HG03159 (cell line): ENCODE results near the gene CA10.

Experiments
- ATAC-seq: cut with Tn5 transposase; IDR thresholded peaks from one replicate; pipeline ENCODE4 v1.9.1; 2021; ENCODE audit warnings: mild to moderate bottlenecking, moderate library complexity; ENCODE audit not compliant: unreplicated experiment

Gene CA10

GRCh38 chr17:51890710-51891109 is 267.8 kb downstream of the CA10 start:
- no peak for ATAC-seq

GRCh38 chr17:51888816-51889215 is 269.7 kb downstream of the CA10 start:
- no peak for ATAC-seq

DNA sequence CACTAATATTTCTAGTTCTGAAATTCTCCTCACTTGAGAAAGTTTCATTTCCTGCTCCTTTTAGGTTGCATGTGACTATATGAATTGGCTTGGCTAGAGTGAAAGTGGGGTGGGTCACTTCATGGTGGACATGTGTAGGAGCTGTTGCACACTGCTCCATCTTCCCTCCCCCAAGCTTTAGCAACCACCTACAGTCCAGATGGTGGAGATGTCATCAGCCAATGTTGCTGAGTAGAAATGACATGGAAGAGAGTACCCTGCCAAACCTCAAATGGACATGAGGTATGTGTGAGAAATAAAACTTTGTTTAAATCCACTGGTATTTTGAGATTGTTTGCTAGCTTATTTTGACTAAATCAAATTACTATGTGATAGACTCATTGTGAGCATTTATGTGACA is 281.5 kb downstream of the CA10 start:
- ATAC-seq: no peak

- ATAC-seq: no peak
Measured at GRCh38 chr17:51873302-51873701, 285.2 kb downstream of the CA10 start.

- ATAC-seq: no peak
Measured at GRCh38 chr17:51869387-51869786, 289.1 kb downstream of the CA10 start.

- ATAC-seq: no peak
Measured at GRCh38 chr17:51860954-51861561, 297.5 kb downstream of the CA10 start.

GRCh38 chr17:51857052-51857597 is 301.4 kb downstream of the CA10 start:
- ATAC-seq: no peak

DNA sequence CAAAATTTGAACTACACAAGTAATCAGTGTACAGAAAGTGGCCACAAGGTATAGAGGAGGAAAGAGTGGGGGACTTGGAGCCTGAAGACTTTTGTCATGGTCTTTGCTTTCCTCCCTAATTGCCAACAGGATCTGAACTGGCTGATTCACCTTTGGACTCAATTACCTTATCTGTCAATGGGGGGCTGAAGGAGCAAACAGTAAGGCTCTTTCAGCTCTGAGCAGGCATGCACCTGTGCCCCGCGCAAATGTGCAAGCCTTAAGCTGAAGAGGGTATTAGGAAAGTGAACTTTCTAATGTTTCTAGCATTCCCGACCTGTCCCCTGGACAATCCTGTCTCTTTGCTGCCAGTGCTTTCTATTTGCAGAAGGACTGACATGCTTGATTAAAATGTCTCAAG is 302.7 kb downstream of the CA10 start:
- no peak for ATAC-seq

GRCh38 chr17:51853857-51854256 is 304.7 kb downstream of the CA10 start:
- ATAC-seq: no peak

DNA sequence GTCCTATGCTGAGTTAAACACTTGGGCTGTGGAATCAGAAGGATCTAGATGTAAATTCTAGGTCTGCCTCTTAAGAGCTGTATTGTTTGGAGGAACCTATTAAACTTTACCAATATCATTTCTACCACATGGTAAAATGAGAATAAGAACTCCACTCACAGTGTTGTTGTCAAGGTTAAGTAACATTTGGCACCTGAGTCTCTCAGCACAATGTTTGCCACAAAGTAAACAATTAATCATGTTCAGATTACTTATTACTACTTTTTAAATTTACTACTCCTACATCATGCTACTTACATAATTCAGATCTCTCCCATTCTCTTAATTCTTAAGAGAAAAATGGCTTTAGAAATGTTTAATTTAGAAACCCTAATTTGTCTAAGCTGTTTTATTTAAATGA is 305.9 kb downstream of the CA10 start:
- no peak for ATAC-seq

DNA sequence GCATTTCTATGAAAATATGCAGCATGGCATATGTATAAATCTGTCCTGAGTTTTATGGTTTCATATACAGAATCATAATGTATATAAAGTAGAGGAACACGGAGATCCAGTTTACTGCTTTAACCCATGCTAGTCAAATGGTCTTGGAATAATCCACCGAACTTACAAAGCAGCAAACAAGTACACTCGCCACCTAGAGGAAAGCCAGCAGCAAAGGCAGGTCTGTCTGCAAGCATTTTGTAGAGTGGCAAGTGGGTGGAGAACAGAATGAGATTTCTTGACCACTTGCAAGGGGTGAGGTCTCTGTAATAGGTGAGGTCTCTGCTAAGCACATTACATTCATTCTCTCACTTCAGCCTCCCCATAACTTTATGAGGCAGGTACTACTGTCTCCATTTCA is 308.3 kb downstream of the CA10 start:
- ATAC-seq: no peak

- ATAC-seq: no peak
Measured at GRCh38 chr17:51848451-51848850, 310.1 kb downstream of the CA10 start.

DNA sequence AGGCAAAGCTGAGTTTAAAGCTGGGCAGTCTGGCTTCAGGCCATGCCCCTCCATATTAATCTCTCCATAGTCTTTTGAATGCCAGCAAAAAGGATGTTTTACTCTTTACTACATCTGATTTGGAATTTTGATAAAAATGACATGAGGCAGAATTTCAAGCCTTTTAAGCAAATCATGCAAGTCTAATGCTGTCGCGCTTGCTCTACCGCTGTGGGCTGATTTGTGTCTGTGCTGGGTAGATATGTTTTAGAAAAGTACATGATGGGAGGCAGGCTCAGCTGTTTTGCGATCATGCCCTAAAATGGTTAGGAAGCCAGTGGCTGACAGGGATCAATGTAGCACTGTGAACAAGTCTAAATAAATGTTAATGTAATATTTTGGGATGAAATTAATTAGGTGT is 311.9 kb downstream of the CA10 start:
- ATAC-seq: no peak

DNA sequence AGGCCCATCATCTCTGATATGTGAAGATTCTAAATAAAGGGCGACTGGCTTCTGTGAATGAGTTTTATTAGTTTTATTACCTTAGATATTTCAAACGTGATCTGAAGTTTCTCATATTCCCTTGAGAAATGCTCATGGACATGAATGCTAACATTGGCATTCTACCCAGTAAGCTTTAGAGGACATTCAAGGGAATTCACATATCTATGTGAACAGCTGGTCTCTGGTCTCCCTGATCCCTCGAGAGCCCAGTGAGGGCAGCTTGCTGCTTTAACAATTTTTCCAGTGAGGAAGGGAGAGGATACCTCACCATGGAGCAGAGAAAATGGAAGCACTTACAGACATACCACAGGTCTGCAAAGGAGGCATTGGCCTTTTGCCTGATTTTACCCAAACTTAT is 312.7 kb downstream of the CA10 start:
- no peak for ATAC-seq

GRCh38 chr17:51842763-51843162 is 315.8 kb downstream of the CA10 start:
- no peak for ATAC-seq

DNA sequence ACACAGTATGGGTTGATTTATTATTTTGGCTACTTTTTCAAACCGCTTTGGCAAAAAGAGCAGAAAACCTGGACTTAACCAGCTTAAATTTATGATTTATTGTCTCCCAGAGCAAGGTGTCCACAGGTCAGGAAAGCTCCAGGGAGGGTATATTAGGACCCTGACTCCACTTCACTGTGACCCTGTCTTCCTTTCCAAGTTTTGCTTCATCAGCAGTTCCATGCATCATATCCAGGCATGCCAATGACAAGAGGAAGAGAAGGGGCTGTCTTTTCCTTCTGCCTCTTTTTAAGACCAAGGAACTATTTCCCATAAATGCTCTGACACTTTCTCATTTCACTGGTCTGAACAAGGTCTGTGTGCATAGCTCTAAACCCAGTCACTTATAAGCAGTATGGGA is 316.8 kb downstream of the CA10 start:
- ATAC-seq: no peak

DNA sequence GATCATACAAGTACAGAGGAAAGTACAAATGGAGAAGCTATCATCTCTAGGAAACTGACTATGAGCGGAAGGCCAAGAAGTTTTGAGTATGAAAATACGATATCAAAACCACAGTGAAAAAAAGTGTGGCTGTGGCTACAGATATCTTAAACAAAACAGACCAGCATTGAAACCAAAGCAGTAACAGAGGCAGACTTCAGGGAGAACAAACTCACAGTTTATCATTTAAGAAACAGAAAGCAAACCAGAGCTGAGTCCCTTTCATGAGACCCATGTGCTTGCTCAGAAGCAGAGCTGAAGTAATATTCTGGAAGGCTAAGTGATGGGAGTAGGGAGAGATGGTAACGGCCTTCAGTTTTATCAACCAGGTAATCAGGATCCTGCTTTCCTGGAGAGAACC is 317.8 kb downstream of the CA10 start:
- no peak for ATAC-seq

DNA sequence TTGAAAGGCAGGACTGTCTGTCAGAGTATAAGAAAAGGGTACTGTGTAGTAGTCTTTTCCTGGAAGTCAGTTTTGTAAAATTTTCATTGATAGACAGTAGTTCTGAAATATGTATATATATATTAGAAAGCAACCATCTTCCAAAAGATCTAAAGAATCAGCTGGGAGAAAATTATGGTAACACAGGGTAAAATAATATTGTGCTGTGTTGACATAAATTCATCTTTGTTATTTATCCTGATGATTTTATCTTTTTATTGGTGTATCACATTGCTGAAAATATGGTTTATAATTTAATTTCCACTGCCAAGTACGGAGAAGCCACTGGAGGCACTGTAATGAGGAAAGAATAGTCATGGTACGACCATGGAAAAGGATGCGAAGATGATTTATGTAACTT is 324.9 kb downstream of the CA10 start:
- no peak for ATAC-seq

- ATAC-seq: no peak
Measured at GRCh38 chr17:51833045-51833444, 325.5 kb downstream of the CA10 start.

DNA sequence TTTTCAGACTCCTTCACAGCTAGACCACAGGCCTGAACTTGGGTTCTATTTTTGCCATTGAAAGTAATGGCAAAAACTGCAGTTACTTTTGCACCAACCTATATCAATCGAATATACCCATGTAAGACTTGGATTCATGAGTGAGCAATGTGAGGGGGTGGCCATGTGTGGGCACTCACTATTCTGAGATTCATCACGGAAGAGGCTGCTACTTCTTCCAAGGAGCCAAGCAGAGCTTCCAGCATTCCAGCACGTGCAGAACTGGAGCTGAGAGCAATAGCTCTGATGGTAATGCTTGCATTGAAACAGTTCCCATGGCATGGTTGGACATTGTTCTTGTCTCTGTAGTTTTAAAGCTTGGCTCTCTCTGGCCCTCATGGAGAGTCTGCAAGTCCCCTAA is 327.6 kb downstream of the CA10 start:
- no peak for ATAC-seq

DNA sequence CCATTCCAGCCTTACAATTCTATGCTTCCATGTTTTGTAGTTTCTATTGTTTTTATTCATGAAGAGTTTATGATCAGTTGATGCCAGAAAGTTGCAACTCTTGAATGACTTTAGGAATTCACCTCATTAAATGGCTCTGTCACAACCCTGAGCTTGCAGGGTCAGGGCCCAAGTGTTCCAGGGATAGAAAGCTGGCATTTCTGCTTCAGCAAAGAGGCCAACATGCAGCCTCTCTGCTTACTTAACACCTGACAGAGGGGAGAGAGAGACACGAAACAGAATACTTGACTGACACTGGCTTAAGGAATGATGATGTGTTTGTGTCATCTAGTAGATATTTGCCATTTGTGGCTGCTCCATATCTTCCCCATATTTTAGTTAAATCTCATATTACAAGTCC is 328.1 kb downstream of the CA10 start:
- no peak for ATAC-seq

DNA sequence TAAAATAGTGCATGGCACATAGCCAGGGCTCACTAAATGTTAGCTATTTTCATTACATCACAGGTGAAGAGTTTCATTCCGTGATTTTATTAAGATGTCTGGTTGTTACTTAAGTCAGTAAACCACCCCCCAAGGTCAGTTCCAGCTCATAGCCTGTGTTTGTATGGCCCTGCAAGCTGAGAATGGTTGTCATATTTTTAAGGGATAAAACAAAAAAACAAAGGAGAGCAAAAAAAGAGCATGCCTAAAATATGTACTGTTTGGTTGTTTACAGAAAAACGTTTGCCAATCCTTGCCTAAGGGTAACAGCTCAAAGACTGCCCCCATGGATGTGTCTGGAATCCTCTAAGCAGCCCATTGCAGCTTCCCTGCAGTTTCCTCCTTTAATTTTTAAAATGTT is 329.6 kb downstream of the CA10 start:
- no peak for ATAC-seq

DNA sequence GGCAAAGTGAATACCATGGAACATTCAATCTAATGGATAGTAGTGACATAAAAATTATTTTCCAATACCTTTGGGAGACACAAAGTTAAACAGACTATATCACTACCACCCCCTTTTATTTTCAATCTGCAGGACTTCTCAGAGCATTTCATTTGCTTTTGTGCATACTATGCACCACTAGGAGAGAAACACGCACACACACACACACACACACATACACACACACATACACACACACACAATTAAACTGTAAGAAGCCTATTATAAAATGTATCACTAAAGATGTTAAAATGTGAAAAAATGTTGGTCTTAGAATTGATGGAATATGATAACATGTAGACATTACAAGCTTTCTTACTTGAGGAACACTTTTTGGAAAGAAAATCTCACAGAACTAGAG is 331.4 kb downstream of the CA10 start:
- ATAC-seq: no peak
